Stimulated activated CD4-positive, alpha-beta T cell treated with anti-CD3 and anti-CD28 coated beads, Interleukin-1b, Interleukin-23, amount 100 ng/mL, for 24 hours (primary cell): Measurements from ENCODE around the gene CYFIP2.

ENCODE experiments used
- DNase-seq, 4 experiments: peaks; one replicate each; pipeline ENCODE4 v3.0.0-alpha.2; 2020; ENCODE audit warnings: low read depth in 4 of 4, low spot score in 1 of 4

The CYFIP2 gene

DNA sequence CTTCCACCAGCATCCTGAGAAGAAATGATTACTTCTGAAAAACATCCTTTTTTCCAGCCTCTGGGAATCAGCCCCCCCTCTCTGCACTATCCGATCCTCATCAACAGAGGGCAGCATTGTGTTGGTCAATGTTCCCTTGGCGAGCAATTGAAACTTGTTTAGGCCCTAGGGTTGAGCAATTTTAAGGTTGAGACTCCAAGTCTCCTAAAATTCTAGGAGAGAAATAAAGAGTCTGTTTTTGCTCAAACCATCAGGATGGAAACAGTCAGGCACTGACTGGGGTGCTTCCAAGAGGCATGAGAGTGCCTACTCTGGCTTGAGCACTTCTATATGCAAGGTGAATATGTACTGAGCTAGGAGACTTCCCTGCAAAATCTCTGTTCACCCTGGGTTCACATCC, 12.4 kb upstream of the CYFIP2 start:
- no peak for DNase-seq

DNA sequence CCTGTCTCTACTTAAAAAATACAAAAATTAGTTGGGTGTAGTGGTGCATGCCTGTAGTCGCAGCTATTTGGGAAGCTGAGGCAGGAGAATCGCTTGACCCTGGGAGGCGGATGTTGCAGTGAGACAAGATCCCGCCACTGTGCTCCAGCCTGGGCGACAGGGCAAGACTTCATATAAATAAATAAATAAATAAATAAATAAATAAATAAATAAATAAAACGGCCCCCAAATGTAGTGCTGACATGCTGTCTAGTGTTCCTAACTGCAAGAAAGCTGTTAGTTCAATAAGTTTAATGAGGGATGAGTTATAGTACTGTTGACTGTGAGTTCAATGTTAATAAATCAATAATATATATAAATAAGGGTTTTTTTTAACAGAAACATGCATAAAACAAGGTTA, 7.5 kb upstream of the CYFIP2 start:
- DNase-seq: no peak

DNA sequence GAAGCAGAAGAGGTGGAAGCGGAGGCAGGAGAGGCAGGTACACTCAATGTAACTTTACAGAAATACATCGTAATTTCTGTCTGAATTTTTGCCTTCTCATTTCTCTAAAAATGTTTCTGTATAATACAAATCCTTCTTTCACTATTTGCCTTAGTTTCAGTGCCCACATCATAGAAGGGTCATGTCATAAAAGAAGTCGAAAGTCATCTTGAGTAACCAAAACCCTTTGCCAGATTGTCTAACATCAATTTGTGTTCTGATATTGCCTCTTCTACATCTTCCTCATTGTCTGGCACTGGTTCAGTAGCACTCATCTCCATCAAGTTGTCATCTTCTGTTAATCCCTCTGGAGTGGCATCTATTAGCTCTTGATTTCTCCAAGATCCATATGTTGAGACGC, 6.2 kb upstream of the CYFIP2 start:
- no peak for DNase-seq

DNA sequence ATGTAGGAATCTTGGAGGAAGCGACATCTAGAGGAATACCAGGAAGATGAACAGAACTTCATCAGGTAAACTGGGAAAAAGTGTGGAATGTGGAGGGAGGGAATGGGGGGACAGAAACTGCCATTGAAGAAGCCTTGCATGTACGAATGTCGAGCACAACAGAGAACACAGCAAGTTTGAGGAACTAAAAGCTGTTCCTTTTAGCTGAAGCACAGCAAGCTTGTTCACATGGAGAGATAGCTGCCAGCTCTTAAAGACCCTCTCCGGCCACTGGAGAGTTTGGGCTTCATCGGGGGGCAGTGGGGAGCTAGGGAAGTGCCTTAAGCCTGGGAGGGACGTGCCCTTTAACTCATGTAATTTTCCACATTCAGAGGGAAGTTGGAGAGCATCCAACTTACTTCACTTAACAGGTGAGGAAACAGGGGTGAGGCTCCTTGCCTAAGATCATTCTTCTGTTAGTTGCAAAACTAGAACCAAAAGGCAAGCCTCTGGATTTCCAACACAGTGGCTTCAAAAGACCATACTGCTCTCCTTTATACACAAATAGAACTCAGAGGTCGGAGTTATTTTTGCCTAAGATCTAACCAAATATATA, 2.3 kb upstream of the CYFIP2 start:
- no peak for DNase-seq

DNA sequence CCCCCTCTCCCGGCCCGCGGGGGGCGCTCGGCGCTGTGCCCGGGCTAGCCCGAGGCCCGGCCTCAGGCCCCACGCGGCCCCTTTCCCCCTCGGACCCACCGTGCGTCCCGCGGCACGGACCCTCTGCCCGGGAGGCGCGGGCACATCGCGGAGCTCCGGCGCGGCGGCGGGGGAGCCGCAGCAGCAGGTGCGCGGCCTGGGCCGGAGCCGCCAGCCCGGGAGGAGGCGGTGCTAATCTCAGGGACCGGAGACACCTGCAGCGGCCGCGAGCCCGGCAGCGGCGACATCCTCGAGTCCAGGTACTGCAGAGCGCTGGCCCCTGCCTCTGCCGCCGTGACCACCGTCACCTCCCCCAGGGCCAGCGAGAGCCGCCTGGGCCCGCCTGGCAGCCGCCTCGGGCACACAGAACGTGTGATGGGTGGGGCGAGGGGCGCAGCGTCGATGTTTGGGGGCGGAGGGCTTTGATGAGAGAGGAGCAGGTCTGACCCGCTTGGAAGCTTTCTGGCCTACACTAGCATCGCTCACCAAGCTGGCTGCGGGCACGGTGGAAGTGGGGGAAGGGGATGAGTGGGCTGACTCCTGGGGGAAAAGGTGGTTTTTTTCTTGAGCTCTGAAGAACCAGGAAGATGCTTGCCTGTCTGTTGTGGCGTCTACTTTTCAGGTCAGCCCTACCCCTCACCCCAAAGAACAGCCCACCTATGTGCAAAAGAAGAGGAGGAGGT, 524 bp downstream of the CYFIP2 start:
- DNase-seq: peak in 1 of 4 experiments; percentile 42

DNA sequence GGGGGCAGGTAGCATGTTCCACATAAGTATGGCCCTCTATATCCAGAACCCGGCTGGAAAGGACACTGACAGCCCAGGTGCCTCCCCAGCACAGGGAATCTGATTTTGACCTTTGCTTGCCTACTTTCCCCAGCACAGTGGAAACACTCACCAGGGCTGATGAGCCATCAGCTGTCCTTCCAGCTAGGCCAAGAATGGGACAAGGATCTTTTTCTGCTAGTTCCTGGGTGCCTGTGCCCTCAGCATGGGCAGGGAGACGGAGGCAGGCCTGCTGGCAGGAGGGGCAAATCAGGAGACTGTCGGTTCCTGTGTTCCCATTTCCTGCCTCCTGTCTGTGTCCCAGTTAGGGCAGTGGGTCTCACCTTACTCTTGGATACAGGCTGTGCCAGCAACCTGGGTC, 1.1 kb downstream of the CYFIP2 start:
- DNase-seq: no peak

DNA sequence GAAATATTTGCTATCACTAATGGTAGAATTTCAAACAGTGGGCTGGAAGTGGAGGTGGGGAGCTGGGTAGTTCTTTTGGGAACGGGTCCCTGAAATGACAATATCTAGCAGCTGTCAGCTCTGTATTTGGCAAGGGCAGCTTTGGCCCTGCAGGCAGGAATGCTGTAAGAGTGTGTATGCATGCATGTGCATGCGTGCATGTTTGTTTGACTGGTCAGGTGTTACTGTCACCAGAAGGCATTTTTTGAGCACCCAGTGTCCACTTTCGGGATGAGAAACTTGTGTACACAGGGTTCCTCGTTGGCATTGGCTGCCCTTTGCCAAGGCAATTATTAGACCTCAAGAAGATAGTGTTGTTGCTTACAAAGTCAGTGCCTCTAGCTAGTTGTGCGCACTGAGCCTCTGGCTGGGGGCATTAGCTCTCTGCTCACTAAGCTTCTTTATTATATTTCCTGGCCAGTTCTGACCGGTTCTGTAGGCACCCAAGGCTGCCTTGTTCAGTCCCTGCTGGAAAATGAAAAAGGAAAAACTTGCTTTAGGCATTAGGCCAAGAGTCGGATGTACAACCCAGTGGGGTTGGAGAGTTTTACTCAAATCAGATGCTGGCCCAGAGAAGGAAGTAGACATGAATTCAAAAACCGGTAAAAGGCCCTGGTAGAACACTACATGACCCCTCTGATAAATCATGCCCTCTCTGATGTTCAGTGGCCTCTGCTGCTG, 2.0 kb downstream of the CYFIP2 start:
- DNase-seq: no peak

DNA sequence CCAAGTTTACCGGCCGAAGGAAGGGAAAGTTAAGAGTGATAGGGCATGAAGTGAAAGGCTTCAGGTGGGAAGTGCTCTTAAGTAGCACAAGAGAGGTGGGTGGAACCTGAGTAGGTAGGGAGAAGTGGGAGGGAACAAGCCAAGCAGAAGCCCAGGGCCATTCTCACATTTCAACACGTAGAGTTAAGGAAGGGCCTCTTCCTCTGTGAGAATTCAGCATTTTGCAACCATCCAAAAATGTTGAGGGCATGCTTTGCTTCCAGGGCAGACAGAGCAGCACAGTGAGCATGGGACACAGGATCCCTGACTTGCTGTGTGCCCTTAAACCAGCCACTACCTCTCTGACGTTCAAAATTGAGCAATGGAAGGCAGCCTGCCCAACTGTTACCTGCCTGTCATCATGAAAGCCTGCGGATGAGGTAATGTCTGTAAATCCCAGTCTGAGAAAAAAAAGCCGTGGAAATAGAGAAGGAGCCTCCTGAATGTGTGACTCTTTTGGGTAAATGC, 3.3 kb downstream of the CYFIP2 start:
- no peak for DNase-seq

DNA sequence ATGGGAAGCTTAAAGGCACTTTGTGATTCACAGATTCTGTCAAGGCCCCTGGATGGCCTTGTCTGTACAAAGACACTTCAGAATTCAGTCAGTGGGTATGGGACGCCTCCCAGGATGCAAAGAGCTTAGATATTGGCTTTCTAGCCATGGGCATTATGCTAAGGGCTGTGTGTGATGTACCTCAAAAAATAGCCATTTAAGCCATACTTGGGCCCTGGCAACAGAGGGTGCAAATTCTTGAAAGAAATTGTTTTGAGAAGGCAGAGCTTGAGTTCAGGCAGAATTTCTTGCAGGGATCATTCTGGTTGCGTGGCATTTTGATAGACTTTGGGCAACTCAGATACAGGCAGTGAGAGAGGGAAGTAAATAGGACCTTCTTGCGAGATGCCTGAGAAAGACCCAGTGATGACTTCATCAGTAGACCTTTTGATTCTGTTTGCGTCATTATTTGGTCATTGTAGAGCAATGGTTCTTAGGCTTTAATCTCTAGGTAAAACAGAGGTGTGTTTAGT, 3.9 kb downstream of the CYFIP2 start:
- DNase-seq: no peak

DNA sequence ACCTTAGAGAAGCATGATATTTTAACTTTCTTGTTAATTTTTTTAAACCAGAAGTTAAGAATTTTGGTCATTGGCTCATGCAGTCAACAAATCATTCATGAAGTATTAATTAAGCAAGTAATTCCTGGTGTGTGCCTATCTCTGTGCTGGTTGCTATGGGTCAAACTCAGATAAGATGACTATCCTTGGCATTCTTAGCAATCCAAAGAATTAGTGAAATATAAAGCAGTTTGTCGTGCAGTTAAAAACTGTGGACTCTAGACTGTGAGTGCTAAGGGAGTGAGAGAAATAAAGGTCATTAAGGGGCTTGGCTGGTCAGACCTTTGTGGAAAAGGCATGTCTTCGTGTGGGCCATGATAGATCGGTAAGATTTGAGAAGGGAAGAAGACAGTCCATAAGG, 4.8 kb downstream of the CYFIP2 start:
- no peak for DNase-seq

DNA sequence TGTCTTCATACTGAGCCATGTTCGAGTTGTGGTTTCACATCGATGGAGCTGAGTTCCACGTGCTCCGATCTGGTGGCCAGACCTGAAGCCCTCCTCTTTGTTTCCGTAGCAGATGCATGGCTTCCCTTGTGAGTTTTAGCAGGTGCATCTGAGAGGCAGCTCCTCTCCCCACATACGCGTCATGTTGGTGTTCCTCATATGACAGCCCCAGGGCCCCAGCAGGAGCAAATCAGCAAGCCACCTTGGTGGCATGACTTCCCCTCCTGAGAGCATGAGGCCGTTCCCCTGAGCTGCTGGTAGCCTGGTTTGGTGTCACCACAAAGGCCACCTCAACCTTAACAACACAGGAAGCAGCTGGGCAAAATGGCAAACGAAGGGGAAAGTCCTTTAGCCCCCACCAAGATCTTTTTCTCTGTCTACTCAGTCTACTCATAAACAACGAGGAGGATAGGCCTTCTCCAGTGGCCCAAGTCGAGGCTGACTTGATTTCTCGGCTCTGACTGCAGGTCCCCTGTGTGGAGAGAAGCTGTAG, 5.9 kb downstream of the CYFIP2 start:
- peak in 2 of 4 experiments; percentile 67 to 79 for DNase-seq

DNA sequence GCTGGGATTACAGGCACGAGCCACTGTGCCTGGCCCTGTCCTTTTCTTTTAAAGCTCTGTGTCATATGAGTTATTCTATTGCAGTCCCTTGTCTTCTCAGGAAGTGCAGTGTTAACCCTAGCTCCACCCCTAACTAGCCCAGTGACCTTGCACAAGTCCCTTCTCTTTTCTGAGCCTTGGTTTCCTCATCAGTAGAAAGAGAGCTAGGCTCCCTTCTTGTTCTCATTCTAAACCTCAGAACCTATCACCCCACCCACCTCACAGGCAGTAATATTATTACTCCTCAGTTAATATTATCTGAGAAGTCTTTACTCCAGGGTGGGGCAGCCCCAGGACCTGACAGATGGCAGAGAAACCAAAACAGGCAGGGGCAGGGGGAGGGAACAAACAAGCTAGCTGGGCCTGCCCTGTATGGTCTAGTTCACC, 7.2 kb downstream of the CYFIP2 start:
- DNase-seq: no peak

DNA sequence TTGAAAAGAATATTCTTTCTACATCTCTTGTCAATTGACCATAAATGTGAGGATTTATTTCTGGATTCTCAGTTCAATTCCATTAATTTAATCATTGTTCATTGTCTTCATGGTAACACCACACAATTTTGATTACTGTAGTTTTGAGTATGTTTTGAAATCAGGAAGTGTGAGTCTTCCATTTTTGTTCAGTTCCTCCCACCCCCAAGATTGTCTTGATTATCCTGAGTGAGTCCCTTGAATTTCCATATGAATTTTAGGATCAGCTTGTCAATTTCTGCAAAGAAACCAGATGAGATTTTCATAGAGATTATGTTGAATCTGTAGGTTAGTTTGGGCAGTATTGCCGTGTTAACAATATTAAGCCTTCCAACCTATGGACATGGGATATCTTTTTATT, 9.5 kb downstream of the CYFIP2 start:
- DNase-seq: no peak

DNA sequence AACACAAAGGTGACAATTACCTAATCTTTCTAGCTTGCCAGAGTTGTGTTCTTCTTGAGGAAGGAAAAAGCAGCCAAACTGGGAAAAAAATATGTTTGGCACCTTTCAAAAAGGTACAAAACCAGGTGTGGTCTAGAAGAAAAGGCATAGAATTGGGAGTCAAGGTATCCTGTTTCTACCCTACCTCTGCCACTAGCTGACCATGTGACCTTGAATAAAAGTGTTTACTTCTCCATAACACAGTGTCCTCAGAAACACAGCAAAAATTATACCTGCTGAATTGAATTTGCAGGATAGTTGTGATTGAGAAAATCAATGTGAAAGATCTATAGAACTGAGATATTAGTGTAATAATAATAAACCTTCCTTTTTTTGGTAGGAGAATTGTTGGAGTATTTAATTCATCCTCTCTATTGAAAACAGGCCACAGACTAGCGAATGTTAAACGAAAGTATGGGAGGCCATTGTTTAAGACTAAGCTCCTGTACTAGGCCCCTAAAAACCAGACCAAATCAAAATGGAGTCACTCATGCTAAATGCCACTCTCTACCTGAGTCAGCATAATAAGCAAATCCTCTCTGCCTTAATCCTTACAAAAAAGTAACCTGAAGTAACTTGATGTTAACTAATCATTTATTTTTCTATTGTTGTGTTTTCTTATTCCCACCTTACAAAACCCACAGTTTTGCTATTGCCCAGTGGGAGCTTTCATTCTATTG, 12.6 kb downstream of the CYFIP2 start:
- no peak for DNase-seq

DNA sequence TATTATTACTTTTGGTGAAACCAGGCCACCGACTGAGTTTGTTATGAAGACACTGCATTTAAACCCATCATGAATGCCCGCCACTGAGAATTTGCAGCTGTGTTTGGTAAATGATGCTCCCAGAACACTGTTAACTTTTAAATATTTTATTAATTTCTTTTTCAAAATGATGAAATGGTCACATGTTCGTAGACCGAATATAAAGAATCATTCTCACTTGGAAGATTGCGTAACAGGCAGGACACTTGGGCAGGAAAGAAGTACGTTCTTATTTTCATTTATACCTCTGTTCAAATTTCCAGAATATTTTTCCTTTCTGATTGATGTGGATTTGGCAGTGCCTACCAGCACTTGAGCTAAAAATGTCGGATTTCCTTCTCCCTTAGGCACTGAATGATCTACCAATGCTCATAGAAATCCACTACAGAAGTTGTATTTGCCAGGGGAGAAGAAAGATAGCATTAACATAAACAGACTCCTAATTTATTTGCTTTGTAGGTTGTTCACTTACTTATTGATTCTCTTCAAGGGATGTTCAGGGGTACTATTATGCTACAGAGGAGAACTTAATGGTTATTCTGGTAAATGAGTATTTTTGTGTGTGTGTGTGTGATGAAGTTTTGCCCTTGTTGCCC, 13.8 kb downstream of the CYFIP2 start:
- DNase-seq: no peak

DNA sequence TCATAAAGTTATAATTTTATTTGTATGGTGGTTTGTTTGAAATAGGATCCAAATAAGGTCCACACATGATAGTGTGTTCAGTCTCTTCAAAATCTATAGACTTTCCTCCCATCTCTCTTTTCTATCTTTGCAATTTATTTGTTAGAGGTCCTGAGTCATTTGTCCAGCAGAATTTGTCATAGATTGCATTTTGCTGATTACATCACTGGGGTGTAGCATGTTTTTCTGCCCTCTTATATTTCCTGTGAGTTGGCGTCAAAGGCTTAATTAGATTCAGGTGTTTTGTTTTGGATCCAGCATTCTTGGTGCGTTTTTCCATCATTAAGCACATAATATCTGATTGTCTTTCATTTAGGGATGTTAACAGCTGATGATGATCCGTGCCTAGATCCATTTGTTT, 15.0 kb downstream of the CYFIP2 start:
- no peak for DNase-seq

DNA sequence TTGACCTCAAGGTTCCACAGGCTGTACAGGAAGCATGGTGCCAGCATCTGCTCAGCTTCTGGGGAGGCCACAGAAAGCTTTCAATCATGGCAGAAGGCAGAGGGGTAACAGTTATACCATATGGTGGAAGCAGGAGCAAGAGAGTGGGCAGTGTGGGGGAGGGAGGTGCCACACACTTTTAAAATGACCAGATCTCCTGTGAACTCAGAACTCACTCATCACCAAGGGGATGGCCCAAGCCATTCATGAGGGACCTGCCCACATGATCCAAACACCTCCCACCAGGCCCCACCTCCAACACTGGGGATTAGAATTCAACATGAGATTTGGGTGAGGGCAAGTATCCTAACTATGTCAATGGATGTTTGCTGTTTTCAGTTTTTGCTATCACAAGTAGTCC, 16.2 kb downstream of the CYFIP2 start:
- DNase-seq: no peak

DNA sequence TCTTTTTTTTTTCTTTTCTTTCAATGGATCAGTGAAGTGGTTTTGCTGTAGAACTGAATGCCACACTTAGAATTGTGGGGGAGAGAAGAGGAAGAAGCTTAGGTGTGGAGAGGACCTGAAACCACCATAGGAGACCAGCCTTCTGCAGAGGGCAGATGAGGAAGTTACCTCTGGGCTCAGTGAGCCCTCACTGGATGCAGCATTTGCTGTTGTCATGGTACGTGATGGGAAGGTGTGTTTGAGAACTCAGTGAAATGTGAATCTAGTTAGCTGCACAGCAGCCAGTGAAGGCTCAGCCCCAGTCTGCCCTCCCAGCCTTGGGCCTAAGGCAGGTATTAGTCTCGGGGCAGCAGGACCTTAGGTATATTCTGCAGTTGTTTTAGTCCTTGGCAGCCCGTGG, 17.5 kb downstream of the CYFIP2 start:
- no peak for DNase-seq

DNA sequence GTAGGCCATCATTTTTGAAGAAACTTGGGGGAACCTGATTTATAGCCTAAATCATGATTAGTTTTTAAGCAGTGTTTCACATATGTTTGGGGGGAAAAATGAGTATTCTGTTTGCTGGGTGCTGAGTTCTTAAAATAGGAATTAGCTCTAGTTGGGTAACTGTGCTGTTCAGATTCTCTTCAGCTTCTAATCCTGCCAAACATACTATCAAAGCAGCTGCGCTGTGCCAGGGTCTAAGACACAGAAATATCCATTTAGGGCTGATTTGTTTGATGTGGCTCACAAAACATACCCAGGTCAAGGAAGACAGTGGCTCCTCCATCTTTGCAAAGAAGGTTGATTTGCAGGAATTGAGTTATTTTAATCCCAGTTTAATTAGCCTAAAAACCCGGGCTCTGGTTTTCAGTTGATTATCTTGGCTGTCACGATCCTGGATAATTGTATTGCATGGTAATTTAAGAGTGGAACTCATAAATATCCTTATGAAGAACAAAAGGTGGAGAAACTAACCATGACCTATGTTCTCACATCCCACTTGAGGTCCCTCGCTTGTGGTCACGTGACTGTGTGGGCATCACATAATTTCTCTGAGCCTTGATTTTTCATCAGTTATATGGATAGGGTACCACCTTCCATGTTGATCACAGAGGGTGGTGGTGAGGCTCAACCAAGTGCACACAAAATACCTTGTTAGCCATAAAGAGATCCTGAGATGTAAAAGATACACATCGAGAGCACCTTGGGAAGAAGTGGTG, 18.7 kb downstream of the CYFIP2 start:
- no peak for DNase-seq
